Measurements from ENCODE around the gene PLCB2. TPM values are rescaled to one million over a fixed set of nuclear protein-coding genes. Genes with fewer than 3 reads are reported as not detected.

Gene PLCB2
- 100 to 1,000 TPM; 104 to 120 TPM for total RNA-seq

- H3K4me1 Mint-ChIP-seq = peaks cover 30% of the 10 kb centered on the region
- peaks cover 9% of the 10 kb centered on the region for H3K27me3 Mint-ChIP-seq
- peak within 1 kb of the TSS; percentile 96 for H3K27ac Mint-ChIP-seq
- CTCF ChIA-PET = interaction anchor here (0.7 to 17.8 kb wide), 28 partner anchors 12 to 522 kb away, joined by 3 to 411 read pairs (median 4); partner anchors contain the start of genes ANKRD63, CCDC9B, INAFM2 and IVD
- peak within 1 kb of the TSS; percentile 91 for H3K4me3 Mint-ChIP-seq
- no peaks in the 10 kb centered on the region for H3K9me3 Mint-ChIP-seq (ENCODE audit: low read depth)
- peaks cover 5% of the 10 kb centered on the region for H3K36me3 Mint-ChIP-seq
- DNase-seq = peak; percentile 81
- peak; percentile 78 for ATAC-seq
Observed at GRCh38 chr15:40307421-40308211, at the start of gene PLCB2. Gene PLCB2 (minus strand): TSS chr15:40307935. CDS start chr15:40307672, 263 bp downstream.

- H3K4me1 Mint-ChIP-seq = peaks cover 9% of the 10 kb centered on the region
- peaks cover 10% of the 10 kb centered on the region for H3K27me3 Mint-ChIP-seq
- no peaks in the 10 kb centered on the region for H3K36me3 Mint-ChIP-seq
- DNase-seq (no peak), ATAC-seq (no peak)
- no peak overlapping the region for H3K4me3 Mint-ChIP-seq
- H3K27ac Mint-ChIP-seq = no peak overlapping the region
- no peaks in the 10 kb centered on the region for H3K9me3 Mint-ChIP-seq (ENCODE audit: low read depth)
- CTCF ChIA-PET = interaction anchor here (0.9 to 6.5 kb wide), 10 partner anchors 10 to 322 kb away, joined by 3 to 49 read pairs (median 4); partner anchors contain the start of gene INAFM2
Observed at GRCh38 chr15:40357246-40357645, 49.5 kb upstream of the PLCB2 start.

- peaks cover 9% of the 10 kb centered on the region for H3K4me1 Mint-ChIP-seq
- DNase-seq = no peak
- peaks cover 10% of the 10 kb centered on the region for H3K27me3 Mint-ChIP-seq
- H3K27ac Mint-ChIP-seq = no peak overlapping the region
- no peak for ATAC-seq
- CTCF ChIA-PET = interaction anchor here (1.0 to 6.5 kb wide), 5 partner anchors 11 to 77 kb away, joined by 3 to 49 read pairs (median 6); no protein-coding TSS in a partner anchor
- no peaks in the 10 kb centered on the region for H3K9me3 Mint-ChIP-seq (ENCODE audit: low read depth)
- H3K4me3 Mint-ChIP-seq = no peak overlapping the region
- H3K36me3 Mint-ChIP-seq = no peaks in the 10 kb centered on the region
Observed at GRCh38 chr15:40355976-40356585, 48.3 kb upstream of the PLCB2 start.

GRCh38 chr15:40354408-40355171, 46.9 kb upstream of the PLCB2 start:
- no peak for DNase-seq
- ATAC-seq = no peak
- CTCF ChIA-PET = interaction anchor here (0.8 to 6.5 kb wide), 9 partner anchors 10 to 75 kb away, joined by 3 to 49 read pairs (median 3); partner anchors contain the start of gene IVD
- Mint-ChIP-seq H3K27ac (no peak overlapping the region), H3K36me3 (no peaks in the 10 kb centered on the region), H3K9me3 (ENCODE audit: low read depth) (no peaks in the 10 kb centered on the region), H3K27me3 (peaks cover 10% of the 10 kb centered on the region), H3K4me3 (no peak overlapping the region), H3K4me1 (peaks cover 9% of the 10 kb centered on the region)

- Mint-ChIP-seq H3K4me3 (no peak overlapping the region), H3K9me3 (ENCODE audit: low read depth) (no peaks in the 10 kb centered on the region), H3K36me3 (no peaks in the 10 kb centered on the region), H3K27ac (no peak overlapping the region), H3K27me3 (peaks cover 10% of the 10 kb centered on the region), H3K4me1 (peaks cover 3% of the 10 kb centered on the region)
- ATAC-seq (no peak), DNase-seq (no peak)
- CTCF ChIA-PET = interaction anchor here (1.1 to 5.7 kb wide), 5 partner anchors 9 to 50 kb away, joined by 3 to 47 read pairs (median 10); no protein-coding TSS in a partner anchor
Observed at GRCh38 chr15:40353697-40354096, 46.0 kb upstream of the PLCB2 start.

GRCh38 chr15:40352281-40352901, 44.7 kb upstream of the PLCB2 start:
- CTCF ChIA-PET = interaction anchor here (1.2 to 5.1 kb wide), 4 partner anchors 8 to 70 kb away, joined by 3 to 38 read pairs (median 8); no protein-coding TSS in a partner anchor
- no peaks in the 10 kb centered on the region for H3K9me3 Mint-ChIP-seq (ENCODE audit: low read depth)
- H3K4me1 Mint-ChIP-seq = no peaks in the 10 kb centered on the region
- ATAC-seq = no peak
- no peak overlapping the region for H3K27ac Mint-ChIP-seq
- DNase-seq = no peak
- no peaks in the 10 kb centered on the region for H3K36me3 Mint-ChIP-seq
- peaks cover 10% of the 10 kb centered on the region for H3K27me3 Mint-ChIP-seq
- no peak overlapping the region for H3K4me3 Mint-ChIP-seq

GRCh38 chr15:40349163-40349562, 41.4 kb upstream of the PLCB2 start:
- no peak overlapping the region for H3K27ac Mint-ChIP-seq
- no peaks in the 10 kb centered on the region for H3K36me3 Mint-ChIP-seq
- ATAC-seq (no peak), DNase-seq (no peak)
- no peaks in the 10 kb centered on the region for H3K27me3 Mint-ChIP-seq
- CTCF ChIA-PET = interaction anchor here (0.7 to 4.5 kb wide), 4 partner anchors 9 to 73 kb away, joined by 3 to 24 read pairs (median 4); no protein-coding TSS in a partner anchor
- H3K4me3 Mint-ChIP-seq = no peak overlapping the region
- no peaks in the 10 kb centered on the region for H3K4me1 Mint-ChIP-seq
- no peaks in the 10 kb centered on the region for H3K9me3 Mint-ChIP-seq (ENCODE audit: low read depth)

- Mint-ChIP-seq H3K27ac (no peak overlapping the region), H3K4me3 (no peak overlapping the region), H3K36me3 (no peaks in the 10 kb centered on the region), H3K27me3 (no peaks in the 10 kb centered on the region), H3K9me3 (ENCODE audit: low read depth) (no peaks in the 10 kb centered on the region), H3K4me1 (no peaks in the 10 kb centered on the region)
- CTCF ChIA-PET = interaction anchor here (0.7 to 4.5 kb wide), 4 partner anchors 8 to 74 kb away, joined by 3 to 24 read pairs (median 4); no protein-coding TSS in a partner anchor
- no peak for DNase-seq
- no peak for ATAC-seq
Observed at GRCh38 chr15:40348474-40348870, 40.7 kb upstream of the PLCB2 start.

GRCh38 chr15:40347559-40348473, 40.1 kb upstream of the PLCB2 start:
- Mint-ChIP-seq H3K4me3 (no peak overlapping the region), H3K27me3 (no peaks in the 10 kb centered on the region), H3K36me3 (no peaks in the 10 kb centered on the region), H3K4me1 (no peaks in the 10 kb centered on the region), H3K27ac (no peak overlapping the region), H3K9me3 (ENCODE audit: low read depth) (no peaks in the 10 kb centered on the region)
- no peak for DNase-seq
- CTCF ChIA-PET = interaction anchor here (1.8 to 4.5 kb wide), 2 partner anchors 10 to 74 kb away, joined by 5 to 24 read pairs; no protein-coding TSS in a partner anchor
- ATAC-seq = no peak

GRCh38 chr15:40346579-40347558, 39.1 kb upstream of the PLCB2 start:
- H3K9me3 Mint-ChIP-seq (ENCODE audit: low read depth) = no peaks in the 10 kb centered on the region
- no peak overlapping the region for H3K4me3 Mint-ChIP-seq
- CTCF ChIA-PET = interaction anchor here (0.7 to 13.7 kb wide), 6 partner anchors 9 to 75 kb away, joined by 3 to 317 read pairs (median 14); partner anchors contain the start of genes DISP2, INAFM2 and PLCB2
- DNase-seq (no peak), ATAC-seq (no peak)
- no peaks in the 10 kb centered on the region for H3K4me1 Mint-ChIP-seq
- no peaks in the 10 kb centered on the region for H3K36me3 Mint-ChIP-seq
- no peaks in the 10 kb centered on the region for H3K27me3 Mint-ChIP-seq
- no peak overlapping the region for H3K27ac Mint-ChIP-seq

Data from activated CD8-positive, alpha-beta memory T cell treated with anti-CD3 and anti-CD28 coated beads, Interleukin-2, amount 10 ng/mL, durations not matched to agents 7 days and 5 days (primary cell).